Kidney (tissue), 14 donors: ENCODE results near the gene SYNDIG1. TPM values are rescaled to one million over a fixed set of nuclear protein-coding genes. Genes with fewer than 3 reads are reported as not detected.

Source experiments
- DNase-seq, 5 donors: peaks; one replicate each; pipeline ENCODE4 v3.0.0-alpha.2; 2013 to 2020
- FAIRE-seq: peaks from 2 replicates; lab custom pipeline; 2012; peaks lifted over from hg19 to GRCh38; lab: Jason Lieb, UNC
- H3K27ac ChIP-seq, 2 donors: one replicate each; pipeline ENCODE4 v1.7.0; 2013; ENCODE audit warnings: low read depth in 2 of 2, low read length in 2 of 2, inconsistent platforms in 1 of 2
- H3K27me3 ChIP-seq: one replicate; pipeline ENCODE4 v1.7.1; 2013; ENCODE audit warnings: low read length, inconsistent platforms; ENCODE audit not compliant: control insufficient read depth, insufficient read depth
- H3K36me3 ChIP-seq, 3 donors: one replicate each; pipeline versions ENCODE4 v1.7.0 to v1.7.1; 2013; ENCODE audit warnings: low read length in 3 of 3, control low read depth in 1 of 3, inconsistent platforms in 1 of 3; ENCODE audit not compliant: insufficient read depth in 3 of 3, control insufficient read depth in 2 of 3
- H3K4me1 ChIP-seq, 3 donors: one replicate each; pipeline versions ENCODE4 v1.7.0 to v1.7.1; 2013; ENCODE audit warnings: low read length in 3 of 3, inconsistent platforms in 1 of 3, low read depth in 1 of 3; ENCODE audit not compliant: control insufficient read depth in 2 of 3, insufficient read depth in 2 of 3
- H3K4me3 ChIP-seq, 3 donors: one replicate each; pipeline versions ENCODE4 v1.7.0 to v1.8.1; 2013; ENCODE audit warnings: low read length in 3 of 3, control low read depth in 1 of 3, inconsistent platforms in 1 of 3
- H3K9ac ChIP-seq, 3 donors: one replicate each; pipeline versions ENCODE4 v1.7.0 to v1.7.1; 2013; ENCODE audit warnings: low read length in 3 of 3, control low read depth in 1 of 3, inconsistent platforms in 1 of 3
- H3K9me3 ChIP-seq, 3 donors: one replicate each; pipeline versions ENCODE4 v1.7.0 to v1.7.1; 2013; ENCODE audit warnings: low read length in 3 of 3, control low read depth in 1 of 3, inconsistent platforms in 1 of 3; ENCODE audit not compliant: control insufficient read depth in 2 of 3, insufficient read depth in 1 of 3
- intact Hi-C: fragments of 100-400 bp; cut with DNase I; formaldehyde crosslinking; loops from one replicate; pipeline ENCODE4 v1.11.1; 2022
- polyA plus RNA-seq: library from polyadenylated mRNA; stranded (reverse); fragments of 350-450 nt; fragmentation: Illumina TruSeq; extraction: RNeasy Lipid Tissue Mini Kit (QIAGEN cat#74804); gene quantifications from one replicate; pipeline ENCODE4 v1.2.3, GENCODE V29; 2014; ENCODE audit warnings: low read depth, low replicate concordance; ENCODE audit not compliant: insufficient read depth
- total RNA-seq: library from RNA; stranded (reverse); fragmentation: NEBNext Ultra II Directional; extraction: Animal tissue kit (Norgen Biotek cat#: 25700); gene quantifications from one replicate; pipeline ENCODE4 v1.2.1, GENCODE V29; 2021
- TF ChIP-seq, protein P1 (sequence below): IDR thresholded peaks from 3 replicates; pipeline ENCODE4 v1.5.1; 2012; ENCODE audit warnings: mild to moderate bottlenecking, moderate library complexity, borderline replicate concordance; ENCODE audit not compliant: insufficient read depth; ENCODE audit errors: extremely low read depth
- donor health status: control.
- donor health status: control.
- donor health status: control.
- donor health status: control.
- donor health status: control.
- donor health status: DM: yes; HTN: yes; CAD: no.
- donor health status: Normal renal cell carcinoma (clear cell type).

SYNDIG1 gene
- total and polyA plus RNA-seq, 2 donors from 2014 or later = 5.4 to 8.2 TPM

DNA sequence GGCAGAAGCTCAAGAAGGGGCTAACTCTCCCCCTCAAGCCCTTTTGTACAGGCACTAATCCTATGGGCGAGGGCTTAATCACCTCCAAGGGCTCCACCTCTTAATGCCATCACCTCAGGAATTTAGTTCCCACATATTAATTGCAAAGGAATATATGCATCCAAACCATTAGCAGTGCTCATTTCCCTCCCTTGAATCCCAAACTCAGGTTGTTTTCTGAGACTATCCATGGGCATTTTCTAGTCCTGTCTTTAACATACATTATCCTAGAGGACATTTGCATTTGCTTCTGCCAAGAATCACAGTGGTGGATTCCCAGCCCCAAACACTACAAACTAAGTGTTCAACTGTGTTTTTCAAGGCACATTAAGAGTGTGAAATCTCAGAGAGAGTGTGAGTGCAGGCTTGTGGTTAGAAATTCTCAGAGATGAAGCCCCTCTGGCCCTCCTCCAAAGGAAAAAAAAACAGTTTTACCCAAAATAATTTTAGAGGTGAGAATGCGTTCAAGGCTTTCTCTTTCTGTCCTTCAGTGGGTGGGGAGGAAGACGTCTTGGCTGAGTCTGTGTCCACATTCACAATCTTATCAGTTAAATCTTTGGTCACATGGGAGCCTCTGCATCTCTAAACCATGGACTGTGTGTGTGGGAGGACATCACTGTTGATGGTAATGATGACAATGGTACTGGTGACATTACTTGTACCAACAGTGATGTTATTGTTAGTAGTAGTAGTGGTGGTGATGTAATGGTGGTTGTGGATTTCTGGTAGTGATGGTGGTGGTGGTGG lies 59.3 kb downstream of the SYNDIG1 start:
- Histone ChIP-seq H3K9me3 (no peaks in the 10 kb centered on the region), H3K27ac (no peak overlapping the region), H3K4me3 (no peak overlapping the region), H3K9ac (no peak overlapping the region), H3K36me3 (no peaks in the 10 kb centered on the region), H3K27me3 (no peaks in the 10 kb centered on the region), H3K4me1 (no peaks in the 10 kb centered on the region)
- intact Hi-C loops = no loop called here
- no peak for FAIRE-seq
- TF ChIP-seq, protein P1, sequence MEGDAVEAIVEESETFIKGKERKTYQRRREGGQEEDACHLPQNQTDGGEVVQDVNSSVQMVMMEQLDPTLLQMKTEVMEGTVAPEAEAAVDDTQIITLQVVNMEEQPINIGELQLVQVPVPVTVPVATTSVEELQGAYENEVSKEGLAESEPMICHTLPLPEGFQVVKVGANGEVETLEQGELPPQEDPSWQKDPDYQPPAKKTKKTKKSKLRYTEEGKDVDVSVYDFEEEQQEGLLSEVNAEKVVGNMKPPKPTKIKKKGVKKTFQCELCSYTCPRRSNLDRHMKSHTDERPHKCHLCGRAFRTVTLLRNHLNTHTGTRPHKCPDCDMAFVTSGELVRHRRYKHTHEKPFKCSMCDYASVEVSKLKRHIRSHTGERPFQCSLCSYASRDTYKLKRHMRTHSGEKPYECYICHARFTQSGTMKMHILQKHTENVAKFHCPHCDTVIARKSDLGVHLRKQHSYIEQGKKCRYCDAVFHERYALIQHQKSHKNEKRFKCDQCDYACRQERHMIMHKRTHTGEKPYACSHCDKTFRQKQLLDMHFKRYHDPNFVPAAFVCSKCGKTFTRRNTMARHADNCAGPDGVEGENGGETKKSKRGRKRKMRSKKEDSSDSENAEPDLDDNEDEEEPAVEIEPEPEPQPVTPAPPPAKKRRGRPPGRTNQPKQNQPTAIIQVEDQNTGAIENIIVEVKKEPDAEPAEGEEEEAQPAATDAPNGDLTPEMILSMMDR = no peak
- DNase-seq = no peak

DNA sequence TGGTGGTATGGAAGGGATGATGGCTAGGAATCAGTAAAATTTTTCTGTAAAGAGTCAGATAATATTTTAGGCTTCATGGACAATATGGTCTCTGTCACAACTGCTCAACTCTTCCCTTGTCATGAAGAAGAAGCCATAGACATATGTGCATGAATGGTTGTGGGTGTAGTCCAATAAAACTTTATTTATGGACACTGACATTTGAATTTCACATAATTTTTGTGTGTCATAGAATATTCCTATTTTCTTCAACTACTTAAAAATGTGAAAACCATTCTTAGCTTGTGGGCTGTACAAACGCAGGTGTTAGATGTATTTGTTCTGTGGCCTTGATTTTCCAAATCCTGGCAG lies 59.9 kb downstream of the SYNDIG1 start:
- no peak for FAIRE-seq
- TF ChIP-seq, protein P1 = no peak

DNA sequence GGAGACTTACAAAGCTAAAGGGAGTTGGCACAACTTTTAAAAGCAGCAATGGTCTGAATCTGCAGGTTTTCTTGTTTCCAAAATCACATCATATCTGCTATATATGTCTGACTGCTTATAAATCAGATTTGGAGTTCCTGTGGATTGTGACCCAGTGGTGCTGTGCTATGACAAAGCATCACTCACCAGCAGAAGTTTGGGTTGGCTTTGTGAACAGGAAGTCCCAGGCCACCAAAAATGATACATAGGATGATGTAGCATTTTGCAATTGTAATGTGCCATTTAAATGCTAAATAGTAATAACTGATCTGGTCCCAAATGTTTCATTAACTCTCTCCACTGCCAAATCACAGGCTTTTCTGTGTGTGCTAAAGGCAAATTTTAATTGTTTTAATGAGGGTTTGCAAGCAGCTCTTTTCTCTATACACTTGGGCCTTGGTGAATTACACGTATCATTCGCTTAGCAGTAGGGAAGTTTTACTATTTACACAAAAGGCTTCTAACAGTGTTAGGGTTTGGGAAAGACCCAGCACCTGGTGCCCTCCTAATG lies 60.8 kb downstream of the SYNDIG1 start:
- Histone ChIP-seq H3K27me3 (no peaks in the 10 kb centered on the region), H3K4me3 (no peak overlapping the region), H3K36me3 (no peaks in the 10 kb centered on the region), H3K27ac (no peak overlapping the region), H3K4me1 (no peaks in the 10 kb centered on the region), H3K9ac (no peak overlapping the region), H3K9me3 (no peaks in the 10 kb centered on the region)
- DNase-seq (no peak), FAIRE-seq (no peak)
- intact Hi-C loops = no loop called here
- TF ChIP-seq, protein P1 = no peak

More for the DNA sequence above, 59.9 kb downstream of the SYNDIG1 start:
- Histone ChIP-seq H3K4me3 (no peak overlapping the region), H3K9ac (no peak overlapping the region), H3K36me3 (no peaks in the 10 kb centered on the region), H3K4me1 (no peaks in the 10 kb centered on the region), H3K27ac (no peak overlapping the region), H3K9me3 (no peaks in the 10 kb centered on the region), H3K27me3 (no peaks in the 10 kb centered on the region)
- intact Hi-C loops = no loop called here
- DNase-seq = no peak
